ENCODE data around the gene LRRC4C.

DNA sequence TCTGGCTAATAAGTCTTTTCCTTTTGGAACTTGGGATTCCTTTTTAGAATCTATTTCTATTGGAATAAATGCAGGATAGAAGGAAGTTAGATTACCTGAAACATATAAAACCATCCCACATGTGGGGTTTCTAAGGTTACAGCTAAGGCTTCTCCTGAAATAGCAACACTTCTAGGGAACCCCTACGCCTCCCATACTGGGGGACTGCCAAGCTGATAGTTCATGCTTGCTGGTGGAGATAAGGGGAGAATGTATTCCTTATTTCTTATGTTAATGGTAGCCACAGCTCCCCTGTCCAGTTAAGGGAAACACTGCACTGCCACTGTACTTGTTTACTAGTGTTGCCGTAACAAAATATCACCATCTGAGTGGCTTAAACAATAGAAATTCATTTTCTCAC, 1189.6 kb downstream of the LRRC4C start:
- TF ChIP-seq, protein P1, sequence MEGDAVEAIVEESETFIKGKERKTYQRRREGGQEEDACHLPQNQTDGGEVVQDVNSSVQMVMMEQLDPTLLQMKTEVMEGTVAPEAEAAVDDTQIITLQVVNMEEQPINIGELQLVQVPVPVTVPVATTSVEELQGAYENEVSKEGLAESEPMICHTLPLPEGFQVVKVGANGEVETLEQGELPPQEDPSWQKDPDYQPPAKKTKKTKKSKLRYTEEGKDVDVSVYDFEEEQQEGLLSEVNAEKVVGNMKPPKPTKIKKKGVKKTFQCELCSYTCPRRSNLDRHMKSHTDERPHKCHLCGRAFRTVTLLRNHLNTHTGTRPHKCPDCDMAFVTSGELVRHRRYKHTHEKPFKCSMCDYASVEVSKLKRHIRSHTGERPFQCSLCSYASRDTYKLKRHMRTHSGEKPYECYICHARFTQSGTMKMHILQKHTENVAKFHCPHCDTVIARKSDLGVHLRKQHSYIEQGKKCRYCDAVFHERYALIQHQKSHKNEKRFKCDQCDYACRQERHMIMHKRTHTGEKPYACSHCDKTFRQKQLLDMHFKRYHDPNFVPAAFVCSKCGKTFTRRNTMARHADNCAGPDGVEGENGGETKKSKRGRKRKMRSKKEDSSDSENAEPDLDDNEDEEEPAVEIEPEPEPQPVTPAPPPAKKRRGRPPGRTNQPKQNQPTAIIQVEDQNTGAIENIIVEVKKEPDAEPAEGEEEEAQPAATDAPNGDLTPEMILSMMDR (conservative IDR thresholded peaks at IDR 0.05 in 1 of 2, IDR thresholded peaks at IDR 0.05 in 1 of 2; ENCODE audit: extremely low read depth in 1 of 2, insufficient read depth in 1 of 2, low read depth in 1 of 2, low read length in 2 of 2) = no peak
- TF ChIP-seq EZH2 (IDR thresholded peaks at IDR 0.05; ENCODE audit: borderline replicate concordance, low read length) = no peak
